NT2/D1 (cell line): ENCODE results near the gene IMMP2L.

Source experiments
- YY1 ChIP-seq: IDR thresholded peaks from 2 replicates; pipeline ENCODE4 v1.6.1; 2011; ENCODE audit not compliant: insufficient read length, insufficient read depth
- ZNF274 ChIP-seq: IDR thresholded peaks from 2 replicates; pipeline ENCODE4 v1.6.1; 2011; ENCODE audit warnings: mild to moderate bottlenecking, low read depth, low read length

DNA sequence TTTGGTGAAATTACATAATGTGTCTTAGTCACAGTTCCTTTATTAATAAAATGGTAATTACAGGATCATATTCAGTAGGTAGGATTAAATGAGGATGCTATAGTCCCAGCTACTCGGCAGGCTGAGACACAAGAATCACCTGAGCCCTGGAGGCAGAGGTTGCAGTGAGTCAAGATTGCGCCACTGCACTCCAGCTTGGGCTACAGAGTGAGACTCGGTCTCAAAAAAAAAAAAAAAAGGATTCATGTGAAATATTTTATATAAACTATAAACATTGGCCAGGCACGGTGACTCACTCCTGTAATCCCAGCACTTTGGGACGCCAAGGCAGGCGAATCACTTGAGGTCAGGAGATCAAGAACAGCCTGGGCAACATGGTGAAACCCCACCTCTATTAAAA is 197.9 kb downstream of the IMMP2L start:
- TF ChIP-seq ZNF274 (no peak), YY1 (no peak)
